H1 (cell line): ENCODE results near the gene SENP1. TPM values are rescaled to one million over a fixed set of nuclear protein-coding genes. Genes with fewer than 3 reads are reported as not detected.

Experiments
- BACH1 ChIP-seq: IDR thresholded peaks from 2 replicates; pipeline ENCODE4 v1.6.1; 2012; ENCODE audit warnings: low read length, improper control_type of control experiment
- CHD2 ChIP-seq: IDR thresholded peaks from 2 replicates; pipeline ENCODE4 v1.6.1; 2012; ENCODE audit warnings: low read length, improper control_type of control experiment
- CREB1 ChIP-seq: IDR thresholded peaks from 2 replicates; pipeline ENCODE4 v1.6.1; 2012; ENCODE audit warnings: inconsistent platforms
- GABPA ChIP-seq: IDR thresholded peaks from 2 replicates; pipeline ENCODE4 v1.6.1; 2011; ENCODE audit warnings: mild to moderate bottlenecking, low read length, moderate library complexity, borderline replicate concordance; ENCODE audit not compliant: insufficient read depth
- SIRT6 ChIP-seq: IDR thresholded peaks from one replicate; pipeline ENCODE4 v1.7.1; 2012; ENCODE audit warnings: low read length, inconsistent platforms
- SRF ChIP-seq: IDR thresholded peaks from 2 replicates; pipeline ENCODE4 v1.6.1; 2011; ENCODE audit warnings: mild to moderate bottlenecking, low read depth, low read length, moderate library complexity
- TAF1 ChIP-seq: IDR thresholded peaks from 2 replicates; pipeline ENCODE4 v1.6.1; 2011; ENCODE audit warnings: mild to moderate bottlenecking, low read depth, low read length
- YY1 ChIP-seq: IDR thresholded peaks from 2 replicates; pipeline ENCODE4 v1.6.1; 2011; ENCODE audit warnings: low read depth, mild to moderate bottlenecking, low read length
- polyA plus RNA-seq, 7 experiments: library from polyadenylated mRNA; depleted of rRNA in 3 of 7; stranded (reverse) in 5 of 7; unstranded in 2 of 7; fragments of >200 nt in 5 of 7; fragments of 200-250 nt in 2 of 7; gene quantifications; 1 replicate in 5 of 7; 2 replicates in 1 of 7; 4 replicates in 1 of 7; pipeline versions ENCODE4 v1.2.1 to v1.2.3, GENCODE V29; 2011 to 2013; ENCODE audit warnings: missing spikeins in 2 of 7, mixed read lengths in 2 of 7
- total RNA-seq: library from RNA; stranded (reverse); fragmentation: NEBNext Ultra II Directional; extraction: Animal tissue kit (Norgen Biotek cat#: 25700); gene quantifications from 2 replicates; pipeline ENCODE4 v1.2.1, GENCODE V29; 2021
- TF ChIP-seq, protein P1 (sequence below): fragments of 300-600 bp; sonication (generic); IDR thresholded peaks from 2 replicates; pipeline ENCODE4 v1.7.1; 2012; ENCODE audit warnings: low read length, moderate library complexity, mild to moderate bottlenecking, inconsistent platforms; ENCODE audit not compliant: insufficient replicate concordance
- TF ChIP-seq, protein P2 (sequence below): IDR thresholded peaks from 2 replicates; pipeline ENCODE4 v1.6.1; 2011; ENCODE audit warnings: low read depth, mild to moderate bottlenecking, low read length; ENCODE audit not compliant: insufficient read depth

The SENP1 gene
- total and polyA plus RNA-seq, 2 of the 8 experiments (the other 6 are each of a cell fraction or from before 2014, with no cell fraction given), result 14.2 to 31.5 TPM

DNA sequence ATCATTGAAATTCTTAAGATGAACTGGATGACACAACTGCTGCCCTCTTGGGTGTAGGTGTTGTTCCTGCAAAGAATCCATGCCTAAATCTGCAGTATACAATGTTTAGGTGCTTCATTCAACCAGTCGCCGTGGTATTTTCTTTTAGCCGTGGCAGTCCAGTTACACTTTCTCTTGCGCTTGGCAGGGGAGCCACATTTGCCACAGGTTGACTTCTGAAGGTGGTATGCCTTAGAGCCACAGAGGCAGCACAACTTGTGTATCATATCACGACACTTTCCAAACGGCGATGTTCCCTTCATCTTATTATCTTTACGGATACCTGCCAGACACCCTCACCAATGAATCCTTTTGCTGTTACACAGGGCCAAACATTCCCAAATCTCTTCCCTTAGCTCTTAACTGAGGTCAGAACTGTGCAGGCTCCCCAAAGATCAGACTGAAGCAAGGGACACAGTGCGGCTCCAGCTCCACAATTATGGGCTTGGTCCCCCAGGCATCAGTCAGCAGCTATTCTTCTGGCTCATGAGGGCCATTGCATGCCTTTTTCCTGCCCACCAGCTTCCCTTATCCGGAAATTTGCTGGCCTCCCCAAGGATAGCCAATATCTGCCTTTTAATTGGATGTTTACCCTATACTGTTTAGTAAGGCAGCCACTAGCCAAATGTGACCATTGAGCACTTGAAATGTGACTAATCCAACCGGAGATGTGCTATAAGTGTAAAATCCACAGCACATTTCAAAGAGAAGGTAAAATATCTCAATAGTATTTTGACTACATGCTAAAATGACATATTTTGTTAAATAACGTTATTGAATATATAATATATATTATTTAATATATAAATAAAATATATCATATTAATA, 50.7 kb downstream of the SENP1 start (continued):
- TF ChIP-seq, protein P1, sequence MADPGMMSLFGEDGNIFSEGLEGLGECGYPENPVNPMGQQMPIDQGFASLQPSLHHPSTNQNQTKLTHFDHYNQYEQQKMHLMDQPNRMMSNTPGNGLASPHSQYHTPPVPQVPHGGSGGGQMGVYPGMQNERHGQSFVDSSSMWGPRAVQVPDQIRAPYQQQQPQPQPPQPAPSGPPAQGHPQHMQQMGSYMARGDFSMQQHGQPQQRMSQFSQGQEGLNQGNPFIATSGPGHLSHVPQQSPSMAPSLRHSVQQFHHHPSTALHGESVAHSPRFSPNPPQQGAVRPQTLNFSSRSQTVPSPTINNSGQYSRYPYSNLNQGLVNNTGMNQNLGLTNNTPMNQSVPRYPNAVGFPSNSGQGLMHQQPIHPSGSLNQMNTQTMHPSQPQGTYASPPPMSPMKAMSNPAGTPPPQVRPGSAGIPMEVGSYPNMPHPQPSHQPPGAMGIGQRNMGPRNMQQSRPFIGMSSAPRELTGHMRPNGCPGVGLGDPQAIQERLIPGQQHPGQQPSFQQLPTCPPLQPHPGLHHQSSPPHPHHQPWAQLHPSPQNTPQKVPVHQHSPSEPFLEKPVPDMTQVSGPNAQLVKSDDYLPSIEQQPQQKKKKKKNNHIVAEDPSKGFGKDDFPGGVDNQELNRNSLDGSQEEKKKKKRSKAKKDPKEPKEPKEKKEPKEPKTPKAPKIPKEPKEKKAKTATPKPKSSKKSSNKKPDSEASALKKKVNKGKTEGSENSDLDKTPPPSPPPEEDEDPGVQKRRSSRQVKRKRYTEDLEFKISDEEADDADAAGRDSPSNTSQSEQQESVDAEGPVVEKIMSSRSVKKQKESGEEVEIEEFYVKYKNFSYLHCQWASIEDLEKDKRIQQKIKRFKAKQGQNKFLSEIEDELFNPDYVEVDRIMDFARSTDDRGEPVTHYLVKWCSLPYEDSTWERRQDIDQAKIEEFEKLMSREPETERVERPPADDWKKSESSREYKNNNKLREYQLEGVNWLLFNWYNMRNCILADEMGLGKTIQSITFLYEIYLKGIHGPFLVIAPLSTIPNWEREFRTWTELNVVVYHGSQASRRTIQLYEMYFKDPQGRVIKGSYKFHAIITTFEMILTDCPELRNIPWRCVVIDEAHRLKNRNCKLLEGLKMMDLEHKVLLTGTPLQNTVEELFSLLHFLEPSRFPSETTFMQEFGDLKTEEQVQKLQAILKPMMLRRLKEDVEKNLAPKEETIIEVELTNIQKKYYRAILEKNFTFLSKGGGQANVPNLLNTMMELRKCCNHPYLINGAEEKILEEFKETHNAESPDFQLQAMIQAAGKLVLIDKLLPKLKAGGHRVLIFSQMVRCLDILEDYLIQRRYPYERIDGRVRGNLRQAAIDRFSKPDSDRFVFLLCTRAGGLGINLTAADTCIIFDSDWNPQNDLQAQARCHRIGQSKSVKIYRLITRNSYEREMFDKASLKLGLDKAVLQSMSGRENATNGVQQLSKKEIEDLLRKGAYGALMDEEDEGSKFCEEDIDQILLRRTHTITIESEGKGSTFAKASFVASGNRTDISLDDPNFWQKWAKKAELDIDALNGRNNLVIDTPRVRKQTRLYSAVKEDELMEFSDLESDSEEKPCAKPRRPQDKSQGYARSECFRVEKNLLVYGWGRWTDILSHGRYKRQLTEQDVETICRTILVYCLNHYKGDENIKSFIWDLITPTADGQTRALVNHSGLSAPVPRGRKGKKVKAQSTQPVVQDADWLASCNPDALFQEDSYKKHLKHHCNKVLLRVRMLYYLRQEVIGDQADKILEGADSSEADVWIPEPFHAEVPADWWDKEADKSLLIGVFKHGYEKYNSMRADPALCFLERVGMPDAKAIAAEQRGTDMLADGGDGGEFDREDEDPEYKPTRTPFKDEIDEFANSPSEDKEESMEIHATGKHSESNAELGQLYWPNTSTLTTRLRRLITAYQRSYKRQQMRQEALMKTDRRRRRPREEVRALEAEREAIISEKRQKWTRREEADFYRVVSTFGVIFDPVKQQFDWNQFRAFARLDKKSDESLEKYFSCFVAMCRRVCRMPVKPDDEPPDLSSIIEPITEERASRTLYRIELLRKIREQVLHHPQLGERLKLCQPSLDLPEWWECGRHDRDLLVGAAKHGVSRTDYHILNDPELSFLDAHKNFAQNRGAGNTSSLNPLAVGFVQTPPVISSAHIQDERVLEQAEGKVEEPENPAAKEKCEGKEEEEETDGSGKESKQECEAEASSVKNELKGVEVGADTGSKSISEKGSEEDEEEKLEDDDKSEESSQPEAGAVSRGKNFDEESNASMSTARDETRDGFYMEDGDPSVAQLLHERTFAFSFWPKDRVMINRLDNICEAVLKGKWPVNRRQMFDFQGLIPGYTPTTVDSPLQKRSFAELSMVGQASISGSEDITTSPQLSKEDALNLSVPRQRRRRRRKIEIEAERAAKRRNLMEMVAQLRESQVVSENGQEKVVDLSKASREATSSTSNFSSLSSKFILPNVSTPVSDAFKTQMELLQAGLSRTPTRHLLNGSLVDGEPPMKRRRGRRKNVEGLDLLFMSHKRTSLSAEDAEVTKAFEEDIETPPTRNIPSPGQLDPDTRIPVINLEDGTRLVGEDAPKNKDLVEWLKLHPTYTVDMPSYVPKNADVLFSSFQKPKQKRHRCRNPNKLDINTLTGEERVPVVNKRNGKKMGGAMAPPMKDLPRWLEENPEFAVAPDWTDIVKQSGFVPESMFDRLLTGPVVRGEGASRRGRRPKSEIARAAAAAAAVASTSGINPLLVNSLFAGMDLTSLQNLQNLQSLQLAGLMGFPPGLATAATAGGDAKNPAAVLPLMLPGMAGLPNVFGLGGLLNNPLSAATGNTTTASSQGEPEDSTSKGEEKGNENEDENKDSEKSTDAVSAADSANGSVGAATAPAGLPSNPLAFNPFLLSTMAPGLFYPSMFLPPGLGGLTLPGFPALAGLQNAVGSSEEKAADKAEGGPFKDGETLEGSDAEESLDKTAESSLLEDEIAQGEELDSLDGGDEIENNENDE, result no peak
- TF ChIP-seq CREB1 (no peak), SIRT6 (no peak), GABPA (no peak), SRF (no peak), CHD2 (no peak), TAF1 (no peak), BACH1 (no peak), YY1 (no peak)
- TF ChIP-seq, protein P2, sequence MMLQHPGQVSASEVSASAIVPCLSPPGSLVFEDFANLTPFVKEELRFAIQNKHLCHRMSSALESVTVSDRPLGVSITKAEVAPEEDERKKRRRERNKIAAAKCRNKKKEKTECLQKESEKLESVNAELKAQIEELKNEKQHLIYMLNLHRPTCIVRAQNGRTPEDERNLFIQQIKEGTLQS, result no peak
